Upper lobe of left lung (tissue), 6 donors: ENCODE data around the gene VKORC1L1. TPM values are rescaled to one million over a fixed set of nuclear protein-coding genes. Genes with fewer than 3 reads are reported as not detected.
"Not testable (repeated sequence)": the region's sequence is repeated elsewhere in the genome, so short reads cannot be mapped to it uniquely, and the experiment has no call there.

Source experiments
- ATAC-seq, 2 donors: fragments of 200-7000 bp; cut with Tn5 transposase; one replicate each; pipeline ENCODE4 v1.9.1; 2022; ENCODE audit warnings: mild to moderate bottlenecking in 2 of 2, moderate library complexity in 2 of 2; ENCODE audit not compliant: low FRiP score in 2 of 2
- DNase-seq, 2 donors: peaks; one replicate each; pipeline ENCODE4 v3.0.0-alpha.2; 2019 to 2020
- H3K27ac ChIP-seq, 4 donors: fragments of 200-600 bp; sonication (generic); one replicate each; pipeline ENCODE4 v1.5.1; 2016 to 2019
- H3K27me3 ChIP-seq, 4 donors: fragments of 200-600 bp; sonication (generic); one replicate each; pipeline ENCODE4 v1.5.1; 2017 to 2019
- H3K36me3 ChIP-seq, 4 donors: fragments of 200-600 bp; sonication (generic); one replicate each; pipeline ENCODE4 v1.5.1; 2016 to 2019
- H3K4me1 ChIP-seq, 4 donors: fragments of 200-600 bp; sonication (generic); one replicate each; pipeline ENCODE4 v1.5.1; 2018 to 2019
- H3K4me3 ChIP-seq, 4 donors: fragments of 200-600 bp; sonication (generic); one replicate each; pipeline ENCODE4 v1.5.1; 2017 to 2019; ENCODE audit warnings: mild to moderate bottlenecking in 2 of 4, moderate library complexity in 1 of 4
- H3K9me3 ChIP-seq, 4 donors: fragments of 200-600 bp; sonication (generic); one replicate each; pipeline ENCODE4 v1.5.1; 2018 to 2019
- EP300 ChIP-seq, 4 donors: sonication (generic); formaldehyde crosslinking; IDR thresholded peaks; one replicate each; pipeline ENCODE4 v1.5.1; 2017; ENCODE audit warnings: antibody characterized with exemption in 4 of 4, control low read depth in 2 of 4
- POLR2A ChIP-seq, 4 donors: fragments of 450-650 bp; IDR thresholded peaks; one replicate each; pipeline ENCODE4 v1.5.1; 2016 to 2017; ENCODE audit warnings: antibody characterized with exemption in 4 of 4, mild to moderate bottlenecking in 2 of 4
- POLR2AphosphoS5 ChIP-seq, 2 donors: sonication (generic); formaldehyde crosslinking; IDR thresholded peaks; one replicate each; pipeline ENCODE4 v1.5.1; 2017; ENCODE audit warnings: antibody characterized with exemption in 2 of 2
- WGBS, 2 donors: methylation state at CpG; one replicate each; pipeline ENCODE4 v1.1.5; 2017 to 2018; 5-methylcytosine and 5-hydroxymethylcytosine counted together
- total RNA-seq, 6 donors: library from RNA; depleted of rRNA in 4 of 6; stranded (reverse); fragments of >200 nt in 4 of 6; gene quantifications; one replicate each; pipeline versions ENCODE4 v1.1.0 to v1.2.1, GENCODE V29; 2016 to 2021
- TF ChIP-seq, protein P1 (sequence below), 6 experiments: fragments of 450-650 bp in 4 of 6; fragments of 200-600 bp in 2 of 6; sonication (generic) in 2 of 6; IDR thresholded peaks; one replicate each; pipeline ENCODE4 v1.5.1; 2016 to 2019; ENCODE audit warnings: antibody characterized with exemption in 6 of 6
- donor health status: DM: no; HTN: no; CAD: no; lungs with moderate emphysema.
- donor health status: DM: no; HTN: yes; CAD: no; lungs with severe emphysema.

Gene VKORC1L1
- total RNA-seq, 6 donors from 2014 or later = 14.7 to 49.1 (median 33.8) TPM

DNA sequence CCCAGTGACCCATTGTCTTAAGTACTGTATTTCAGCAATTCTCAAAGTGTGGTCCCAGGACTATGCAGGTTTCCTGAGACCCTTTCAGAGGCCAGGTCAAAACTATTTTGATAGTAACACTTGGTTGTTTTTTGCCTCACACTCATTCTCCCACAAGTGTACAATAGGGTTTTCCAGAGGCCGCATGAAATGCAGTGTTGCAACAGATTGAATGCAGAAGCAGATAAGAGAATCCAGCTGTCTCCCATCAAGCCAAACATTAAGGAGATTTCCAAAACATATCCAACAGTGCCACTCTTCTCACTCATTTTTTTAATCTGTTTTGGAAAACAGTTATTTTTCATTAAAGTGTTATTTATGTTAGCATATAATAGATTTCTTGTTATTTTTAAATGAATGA is 20.0 kb downstream of the VKORC1L1 start:
- Histone ChIP-seq H3K9me3 (no peaks in the 10 kb centered on the region), H3K36me3 (peaks cover 0 to 9% (median 3%) of the 10 kb centered on the region in 4 donors), H3K27me3 (no peaks in the 10 kb centered on the region), H3K4me1 (peaks cover 0 to 12% (median 8%) of the 10 kb centered on the region in 4 donors), H3K4me3 (no peak overlapping the region), H3K27ac (no peak overlapping the region)
- 54 to 63% methylated on average over 1 of the region's 1 CpG for WGBS, 2 donors
- TF ChIP-seq EP300 (IDR thresholded peaks at IDR 0.05) (no peak), POLR2A (IDR thresholded peaks at IDR 0.05) (no peak), POLR2AphosphoS5 (IDR thresholded peaks at IDR 0.05) (no peak)
- TF ChIP-seq, protein P1, sequence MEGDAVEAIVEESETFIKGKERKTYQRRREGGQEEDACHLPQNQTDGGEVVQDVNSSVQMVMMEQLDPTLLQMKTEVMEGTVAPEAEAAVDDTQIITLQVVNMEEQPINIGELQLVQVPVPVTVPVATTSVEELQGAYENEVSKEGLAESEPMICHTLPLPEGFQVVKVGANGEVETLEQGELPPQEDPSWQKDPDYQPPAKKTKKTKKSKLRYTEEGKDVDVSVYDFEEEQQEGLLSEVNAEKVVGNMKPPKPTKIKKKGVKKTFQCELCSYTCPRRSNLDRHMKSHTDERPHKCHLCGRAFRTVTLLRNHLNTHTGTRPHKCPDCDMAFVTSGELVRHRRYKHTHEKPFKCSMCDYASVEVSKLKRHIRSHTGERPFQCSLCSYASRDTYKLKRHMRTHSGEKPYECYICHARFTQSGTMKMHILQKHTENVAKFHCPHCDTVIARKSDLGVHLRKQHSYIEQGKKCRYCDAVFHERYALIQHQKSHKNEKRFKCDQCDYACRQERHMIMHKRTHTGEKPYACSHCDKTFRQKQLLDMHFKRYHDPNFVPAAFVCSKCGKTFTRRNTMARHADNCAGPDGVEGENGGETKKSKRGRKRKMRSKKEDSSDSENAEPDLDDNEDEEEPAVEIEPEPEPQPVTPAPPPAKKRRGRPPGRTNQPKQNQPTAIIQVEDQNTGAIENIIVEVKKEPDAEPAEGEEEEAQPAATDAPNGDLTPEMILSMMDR (IDR thresholded peaks at IDR 0.05) = no peak
- ATAC-seq (no peak), DNase-seq (no peak)

DNA sequence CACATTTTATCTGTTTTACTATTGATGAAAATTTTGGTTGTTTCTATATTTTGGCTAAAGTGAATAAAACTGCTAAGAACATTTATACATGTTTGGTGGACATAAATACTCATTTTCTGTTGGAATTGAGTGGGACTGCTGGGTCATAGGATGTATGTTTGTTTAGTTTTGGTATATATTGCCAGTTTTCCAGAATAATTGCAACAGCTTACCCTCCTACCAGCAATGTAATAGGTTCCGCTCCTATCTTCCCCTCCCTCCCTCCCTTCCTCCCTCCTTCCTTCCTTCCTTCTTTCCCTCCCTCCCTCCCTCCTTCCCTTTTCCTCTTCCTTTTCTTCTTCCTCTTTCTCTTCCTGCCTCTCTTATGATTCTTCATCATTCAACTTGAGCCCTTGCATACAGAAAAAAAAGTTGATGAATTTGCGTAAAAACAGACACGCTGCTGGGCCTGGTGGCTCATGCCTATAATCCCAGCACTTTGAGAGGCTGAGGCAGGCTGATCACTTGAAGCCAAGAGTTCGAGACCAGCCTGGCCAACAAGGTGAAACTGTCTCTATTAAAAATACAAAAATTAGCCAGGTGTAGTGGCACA is 23.5 kb downstream of the VKORC1L1 start:
- 87 to 89% methylated on average over 4 of the region's 4 CpGs for WGBS, 2 donors

DNA sequence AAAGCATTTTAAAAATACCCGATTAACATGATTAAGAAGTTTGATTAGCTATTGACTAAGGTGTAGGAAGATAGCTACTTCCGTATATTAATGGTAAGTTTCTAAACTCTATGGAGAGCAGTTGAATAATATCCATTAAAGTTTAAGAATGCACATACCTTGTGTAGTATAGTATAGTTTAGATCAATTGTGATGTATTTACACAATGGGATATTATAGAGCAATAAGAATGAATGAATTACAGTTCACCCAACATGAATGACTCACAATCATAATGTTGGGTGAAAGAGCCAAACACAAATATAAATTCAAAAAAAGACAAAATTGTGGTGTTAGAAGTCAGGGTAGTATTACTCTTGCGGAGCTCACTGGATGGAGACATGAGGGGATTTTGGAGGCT is 24.4 kb downstream of the VKORC1L1 start:
- H3K27me3 ChIP-seq, H3K36me3 ChIP-seq, H3K4me3 ChIP-seq, DNase-seq, H3K27ac ChIP-seq, H3K9me3 ChIP-seq, H3K4me1 ChIP-seq, ATAC-seq: not testable (repeated sequence)
- WGBS, 2 donors = 90 to 98% methylated on average over 3 of the region's 3 CpGs

More for the DNA sequence above, 23.5 kb downstream of the VKORC1L1 start:
- no peak for ATAC-seq
- H3K9me3 ChIP-seq = no peaks in the 10 kb centered on the region
- peaks cover 0 to 12% (median 9%) of the 10 kb centered on the region in 4 donors for H3K4me1 ChIP-seq
- TF ChIP-seq POLR2A (IDR thresholded peaks at IDR 0.05) = no peak
- no peak for TF ChIP-seq POLR2AphosphoS5 (IDR thresholded peaks at IDR 0.05)
- TF ChIP-seq, protein P1 (IDR thresholded peaks at IDR 0.05) = no peak
- TF ChIP-seq EP300 (IDR thresholded peaks at IDR 0.05) = no peak
- H3K36me3 ChIP-seq = no peaks in the 10 kb centered on the region
- no peak for DNase-seq
- no peak overlapping the region for H3K27ac ChIP-seq
- H3K4me3 ChIP-seq = no peak overlapping the region
- H3K27me3 ChIP-seq = no peaks in the 10 kb centered on the region

DNA sequence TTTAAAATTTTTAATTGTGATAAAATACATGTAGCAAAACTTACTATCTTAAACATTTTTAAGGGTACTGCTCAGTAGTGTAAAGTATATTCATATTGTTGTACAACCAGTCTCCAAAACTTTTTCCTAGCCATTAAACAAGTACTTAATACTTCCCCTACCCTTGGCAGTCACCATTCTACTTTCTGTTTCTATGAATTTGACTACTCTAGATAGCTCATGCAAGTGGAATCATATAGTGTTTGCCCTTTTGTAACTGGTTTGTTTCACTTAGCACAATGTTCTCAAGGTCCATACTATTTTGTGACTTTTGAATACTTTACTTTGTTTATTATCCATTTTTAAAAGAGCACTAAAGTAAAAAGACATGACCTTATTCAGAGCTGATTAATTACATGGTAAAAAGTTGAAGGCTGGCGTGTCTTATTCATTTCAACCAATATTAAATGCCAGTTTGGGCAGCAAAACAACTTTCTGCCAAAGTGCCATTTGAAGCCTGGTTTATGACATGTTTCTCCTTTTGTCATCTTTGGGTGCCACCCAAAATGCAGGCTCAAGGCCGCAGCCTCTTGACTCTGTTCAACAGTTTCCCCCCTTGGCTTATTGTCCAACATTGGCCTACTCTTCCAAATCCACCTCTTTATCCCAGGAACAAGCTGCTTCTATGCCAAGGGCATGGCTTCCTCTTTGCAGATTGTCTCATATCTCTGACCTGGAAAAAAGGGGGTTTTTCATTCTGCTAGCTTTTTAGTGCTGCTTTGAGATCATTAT is 26.0 kb downstream of the VKORC1L1 start:
- ATAC-seq, H3K27ac ChIP-seq, DNase-seq, H3K4me1 ChIP-seq, H3K4me3 ChIP-seq, H3K36me3 ChIP-seq, H3K9me3 ChIP-seq, H3K27me3 ChIP-seq: not testable (repeated sequence)
- WGBS, 2 donors = 75 to 90% methylated on average over 2 of the region's 2 CpGs

DNA sequence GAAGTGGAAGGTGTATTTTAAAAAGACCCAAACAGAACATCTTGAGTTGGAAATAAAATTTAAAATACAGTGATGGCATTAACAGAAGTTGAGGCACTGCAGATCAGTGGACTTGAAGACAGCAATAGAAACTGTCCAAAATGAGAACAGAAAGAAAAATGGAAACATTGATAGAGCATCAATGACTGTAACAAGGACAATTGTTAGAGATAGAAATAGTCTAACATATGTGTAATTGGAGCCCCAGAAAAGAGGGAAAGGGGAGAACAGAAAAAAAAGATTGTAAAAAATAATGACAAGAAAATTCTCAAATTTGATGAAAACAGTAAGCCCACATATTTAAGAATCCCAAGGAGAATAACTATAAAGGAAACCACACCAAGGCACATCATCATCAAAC is 29.4 kb downstream of the VKORC1L1 start:
- ATAC-seq = no peak

More for the DNA sequence above, 29.4 kb downstream of the VKORC1L1 start:
- Histone ChIP-seq H3K9me3 (no peaks in the 10 kb centered on the region), H3K27ac (no peak overlapping the region), H3K4me1 (peaks cover 0 to 7% (median 2%) of the 10 kb centered on the region in 4 donors), H3K36me3 (no peaks in the 10 kb centered on the region), H3K4me3 (no peak overlapping the region), H3K27me3 (no peaks in the 10 kb centered on the region)
- no peak for TF ChIP-seq EP300 (IDR thresholded peaks at IDR 0.05)
- TF ChIP-seq, protein P1 (IDR thresholded peaks at IDR 0.05) = no peak
- no peak for TF ChIP-seq POLR2A (IDR thresholded peaks at IDR 0.05)
- no peak for DNase-seq
